OCI-LY7 (cell line): ENCODE measurements around the gene APOC3. TPM values are rescaled to one million over a fixed set of nuclear protein-coding genes. Genes with fewer than 3 reads are reported as not detected.

Experiments used
- BruUV-seq: library from RNA; stranded (reverse); fragments of 400-500 nt; replicated peaks from 2 replicates; lab custom pipeline; 2021; lab: Mats Ljungman, UMichigan
- CTCF ChIA-PET: fragments of 300-600 bp; sonication (Branson Sonifier 250); formaldehyde crosslinking; loops from one replicate; lab custom pipeline; 2022; ENCODE audit warnings: antibody characterized with exemption; ENCODE audit not compliant: unreplicated experiment; lab: Charles Lee
- POLR2A ChIA-PET: fragments of 300-600 bp; sonication (Branson Sonifier 250); formaldehyde crosslinking; loops from one replicate; lab custom pipeline; 2022; ENCODE audit warnings: antibody characterized with exemption; lab: Charles Lee
- DNase-seq: peaks from one replicate; pipeline ENCODE4 v3.0.0-alpha.2; 2015; ENCODE audit warnings: low spot score
- H2AFZ ChIP-seq: fragments of 200-600 bp; sonication (generic), shearing (Covaris generic); 2 replicates; pipeline ENCODE4 v1.6.1; 2014; ENCODE audit warnings: mild to moderate bottlenecking, antibody characterized with exemption, low read length, moderate library complexity
- H3K27ac ChIP-seq: fragments of 200-600 bp; sonication (generic); 2 replicates; pipeline ENCODE4 v1.5.1; 2014; ENCODE audit warnings: mixed run types, low read depth, mild to moderate bottlenecking, moderate library complexity, low read length, inconsistent platforms; ENCODE audit not compliant: poor library complexity, severe bottlenecking
- H3K36me3 ChIP-seq: fragments of 200-600 bp; sonication (generic); 2 replicates; pipeline ENCODE4 v1.6.1; 2014; ENCODE audit warnings: mild to moderate bottlenecking, antibody characterized with exemption, low read length, moderate library complexity, mixed read lengths; ENCODE audit not compliant: insufficient read depth
- H3K4me1 ChIP-seq: fragments of 200-600 bp; sonication (generic); 2 replicates; pipeline ENCODE4 v1.5.1; 2014; ENCODE audit warnings: mild to moderate bottlenecking, low read length; ENCODE audit not compliant: insufficient read depth, poor library complexity, severe bottlenecking
- H3K4me2 ChIP-seq: fragments of 200-600 bp; sonication (generic); 2 replicates; pipeline ENCODE4 v1.6.1; 2014; ENCODE audit warnings: mild to moderate bottlenecking, low read length
- H3K4me3 ChIP-seq: fragments of 200-600 bp; sonication (generic); 2 replicates; pipeline ENCODE4 v1.5.1; 2014; ENCODE audit warnings: mild to moderate bottlenecking, low read depth, low read length; ENCODE audit not compliant: poor library complexity, severe bottlenecking
- H3K79me2 ChIP-seq: fragments of 200-600 bp; sonication (generic); 2 replicates; pipeline ENCODE4 v1.6.1; 2016; ENCODE audit warnings: low read depth, mild to moderate bottlenecking, low read length, moderate library complexity, mixed read lengths; ENCODE audit not compliant: insufficient read depth
- H3K9me2 ChIP-seq: fragments of 200-600 bp; sonication (generic); 2 replicates; pipeline ENCODE4 v1.6.1; 2016; ENCODE audit warnings: mild to moderate bottlenecking, low read length, mixed read lengths; ENCODE audit not compliant: insufficient read depth
- H3K9me3 ChIP-seq: fragments of 200-600 bp; sonication (generic); 2 replicates; pipeline ENCODE4 v1.6.1; 2014; ENCODE audit warnings: mild to moderate bottlenecking, mixed run types, low read length, mixed read lengths
- H4K20me1 ChIP-seq: fragments of 200-600 bp; sonication (generic); 2 replicates; pipeline ENCODE4 v1.6.1; 2014; ENCODE audit warnings: mild to moderate bottlenecking, antibody characterized with exemption, low read length, moderate library complexity, mixed read lengths; ENCODE audit not compliant: insufficient read depth
- EZH2phosphoT487 ChIP-seq: fragments of 200-600 bp; sonication (generic); IDR thresholded peaks from 2 replicates; pipeline ENCODE4 v1.6.1; 2018; ENCODE audit warnings: low read depth, borderline replicate concordance, mild to moderate bottlenecking, mixed run types, antibody characterized with exemption, low read length, moderate library complexity, mixed read lengths
- intact Hi-C: fragments of 100-400 bp; cut with micrococcal nuclease; formaldehyde crosslinking; loops from one replicate; pipeline ENCODE4 v1.10.0; 2022; ENCODE audit not compliant: unreplicated experiment
- total RNA-seq, 2 experiments: library from RNA; depleted of rRNA in 1 of 2; stranded (reverse); fragments of >200 nt in 1 of 2; shearing (Covaris generic) in 1 of 2; gene quantifications; 2 replicates each; pipeline ENCODE4 v1.2.3, GENCODE V29; 2014 to 2022
- TF ChIP-seq, protein P1 (sequence below): fragments of 200-600 bp; sonication (generic); conservative IDR thresholded peaks from 2 replicates; pipeline ENCODE4 v1.5.1; 2014; ENCODE audit warnings: mild to moderate bottlenecking, antibody characterized with exemption, low read length, moderate library complexity, mixed read lengths

Gene APOC3
- total RNA-seq, 2 experiments from 2014 or later = not detected

DNA sequence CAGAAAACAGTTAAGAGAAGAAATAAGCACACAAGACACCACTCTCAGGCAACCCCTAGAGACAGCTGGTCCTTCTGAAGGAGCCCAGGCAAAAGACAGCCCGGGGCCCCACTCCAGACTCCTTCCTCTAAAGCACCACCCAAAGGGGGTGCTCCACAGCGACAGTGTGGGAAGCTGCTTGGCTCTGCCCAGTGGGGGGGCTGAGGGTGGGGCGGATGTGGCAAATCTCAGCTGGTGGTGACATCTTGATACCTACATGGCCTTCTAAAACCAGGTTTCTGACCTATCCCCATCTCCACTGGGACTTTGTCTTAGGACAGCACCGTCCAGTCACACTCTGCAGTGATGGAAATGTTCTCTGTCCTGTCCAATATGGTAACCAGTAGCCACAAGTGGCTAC is 17.9 kb downstream of the APOC3 start:
- no peak overlapping the region for H3K27ac ChIP-seq
- H2AFZ ChIP-seq = no peak overlapping the region
- H3K9me3 ChIP-seq = no peaks in the 10 kb centered on the region
- H3K4me3 ChIP-seq = no peak overlapping the region
- peaks cover 77% of the 10 kb centered on the region for H3K36me3 ChIP-seq
- no peak overlapping the region for H3K4me2 ChIP-seq
- BruUV-seq = no TSS peak
- TF ChIP-seq, protein P1, sequence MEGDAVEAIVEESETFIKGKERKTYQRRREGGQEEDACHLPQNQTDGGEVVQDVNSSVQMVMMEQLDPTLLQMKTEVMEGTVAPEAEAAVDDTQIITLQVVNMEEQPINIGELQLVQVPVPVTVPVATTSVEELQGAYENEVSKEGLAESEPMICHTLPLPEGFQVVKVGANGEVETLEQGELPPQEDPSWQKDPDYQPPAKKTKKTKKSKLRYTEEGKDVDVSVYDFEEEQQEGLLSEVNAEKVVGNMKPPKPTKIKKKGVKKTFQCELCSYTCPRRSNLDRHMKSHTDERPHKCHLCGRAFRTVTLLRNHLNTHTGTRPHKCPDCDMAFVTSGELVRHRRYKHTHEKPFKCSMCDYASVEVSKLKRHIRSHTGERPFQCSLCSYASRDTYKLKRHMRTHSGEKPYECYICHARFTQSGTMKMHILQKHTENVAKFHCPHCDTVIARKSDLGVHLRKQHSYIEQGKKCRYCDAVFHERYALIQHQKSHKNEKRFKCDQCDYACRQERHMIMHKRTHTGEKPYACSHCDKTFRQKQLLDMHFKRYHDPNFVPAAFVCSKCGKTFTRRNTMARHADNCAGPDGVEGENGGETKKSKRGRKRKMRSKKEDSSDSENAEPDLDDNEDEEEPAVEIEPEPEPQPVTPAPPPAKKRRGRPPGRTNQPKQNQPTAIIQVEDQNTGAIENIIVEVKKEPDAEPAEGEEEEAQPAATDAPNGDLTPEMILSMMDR = no peak
- no peak for TF ChIP-seq EZH2phosphoT487
- POLR2A ChIA-PET = no interaction called here
- CTCF ChIA-PET = no interaction called here
- H3K79me2 ChIP-seq = no peaks in the 10 kb centered on the region
- H3K4me1 ChIP-seq = peaks cover 9% of the 10 kb centered on the region
- H4K20me1 ChIP-seq = no peaks in the 10 kb centered on the region
- DNase-seq = no peak
- intact Hi-C loops = no loop called here
- no peaks in the 10 kb centered on the region for H3K9me2 ChIP-seq

DNA sequence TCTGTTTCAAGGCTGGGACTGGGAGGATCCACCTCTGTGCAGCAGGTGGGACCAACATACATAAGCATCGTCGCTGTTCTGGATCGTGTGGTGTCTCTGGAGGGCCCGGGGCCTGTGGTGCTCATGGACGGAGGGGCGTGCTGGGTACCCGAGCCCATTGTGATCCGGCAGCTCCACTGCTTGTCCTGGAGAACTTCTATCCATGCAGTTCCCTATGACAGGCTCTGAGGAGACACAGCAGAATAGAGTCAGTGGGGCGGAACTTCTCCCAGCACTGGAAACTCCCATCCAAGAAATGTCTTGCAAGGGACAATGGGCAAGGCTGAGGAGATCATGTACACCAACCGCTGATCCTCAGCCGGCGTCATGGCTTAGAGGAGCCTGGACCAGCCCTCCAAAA is 19.4 kb downstream of the APOC3 start:
- Histone ChIP-seq H3K4me1 (peaks cover 23% of the 10 kb centered on the region), H3K27ac (no peak overlapping the region), H2AFZ (no peak overlapping the region), H3K9me2 (no peaks in the 10 kb centered on the region), H3K79me2 (no peaks in the 10 kb centered on the region), H3K9me3 (no peaks in the 10 kb centered on the region), H4K20me1 (no peaks in the 10 kb centered on the region), H3K4me2 (no peak overlapping the region), H3K4me3 (no peak overlapping the region), H3K36me3 (peaks cover 77% of the 10 kb centered on the region)
- ChIA-PET POLR2A (no interaction called here), CTCF (no interaction called here)
- DNase-seq = no peak
- BruUV-seq = no TSS peak
- TF ChIP-seq, protein P1 = no peak
- no peak for TF ChIP-seq EZH2phosphoT487
- intact Hi-C loops = no loop called here

DNA sequence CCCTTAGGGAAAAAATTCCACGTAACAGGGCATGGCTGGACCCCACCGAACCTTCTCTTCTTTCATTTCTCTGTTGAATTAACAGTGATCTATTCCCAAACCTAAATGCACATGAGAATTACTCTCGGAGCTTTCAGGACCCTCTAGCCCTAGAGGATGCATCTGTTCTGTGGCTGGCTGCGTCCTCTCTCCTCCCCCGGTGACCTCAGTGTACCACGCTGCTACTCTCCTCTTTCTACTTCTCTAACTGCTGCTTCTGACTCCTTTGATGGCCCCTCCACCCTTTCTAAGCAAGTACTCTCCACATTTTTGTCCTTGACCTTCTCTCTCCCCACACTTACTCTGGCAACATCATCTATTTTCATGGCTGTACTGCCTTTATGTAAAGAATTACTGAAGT is 19.8 kb downstream of the APOC3 start:
- Histone ChIP-seq H4K20me1 (no peaks in the 10 kb centered on the region), H2AFZ (no peak overlapping the region), H3K4me3 (no peak overlapping the region), H3K4me2 (no peak overlapping the region), H3K4me1 (peaks cover 28% of the 10 kb centered on the region), H3K36me3 (peaks cover 81% of the 10 kb centered on the region), H3K9me2 (no peaks in the 10 kb centered on the region), H3K27ac (no peak overlapping the region), H3K79me2 (no peaks in the 10 kb centered on the region), H3K9me3 (no peaks in the 10 kb centered on the region)
- intact Hi-C loops = no loop called here
- BruUV-seq = no TSS peak
- DNase-seq = no peak
- TF ChIP-seq, protein P1 = no peak
- no peak for TF ChIP-seq EZH2phosphoT487
- ChIA-PET POLR2A (interaction anchor here (1.0 kb wide), 1 partner anchor 260 kb away, joined by 3 read pairs; no protein-coding TSS in a partner anchor), CTCF (no interaction called here)
